Memory B cell (primary cell): ENCODE results near the gene RABGAP1L.
A peak's percentile ranks its signal among the peaks of the same experiment; 100 is the strongest.
"Not testable (repeated sequence)": the region's sequence is repeated elsewhere in the genome, so short reads cannot be mapped to it uniquely, and the experiment has no call there.

Experiments used
- ATAC-seq: fragments of 150-1000 bp; cut with Tn5 transposase; 2 replicates; pipeline ENCODE4 v1.10.0; 2021; ENCODE audit warnings: low read depth, mild to moderate bottlenecking, moderate library complexity
- DNase-seq, 2 donors: peaks; one replicate each; pipeline ENCODE4 v3.0.0; 2022; ENCODE audit warnings: low spot score in 2 of 2
- H3K27ac Mint-ChIP-seq: one replicate; pipeline ENCODE4 v1.8.0; 2022; ENCODE audit warnings: mild to moderate bottlenecking, moderate library complexity, mixed read lengths
- H3K27me3 Mint-ChIP-seq: one replicate; pipeline ENCODE4 v1.8.0; 2022; ENCODE audit warnings: mixed read lengths
- H3K36me3 Mint-ChIP-seq: one replicate; pipeline ENCODE4 v1.8.0; 2022; ENCODE audit warnings: mild to moderate bottlenecking, mixed read lengths
- H3K4me1 Mint-ChIP-seq: one replicate; pipeline ENCODE4 v1.8.0; 2022; ENCODE audit warnings: mixed read lengths
- H3K4me3 Mint-ChIP-seq: one replicate; pipeline ENCODE4 v1.8.0; 2022; ENCODE audit warnings: mild to moderate bottlenecking, moderate library complexity, mixed read lengths
- H3K9me3 Mint-ChIP-seq: one replicate; pipeline ENCODE4 v1.8.0; 2022; ENCODE audit warnings: mixed read lengths

Gene RABGAP1L

DNA sequence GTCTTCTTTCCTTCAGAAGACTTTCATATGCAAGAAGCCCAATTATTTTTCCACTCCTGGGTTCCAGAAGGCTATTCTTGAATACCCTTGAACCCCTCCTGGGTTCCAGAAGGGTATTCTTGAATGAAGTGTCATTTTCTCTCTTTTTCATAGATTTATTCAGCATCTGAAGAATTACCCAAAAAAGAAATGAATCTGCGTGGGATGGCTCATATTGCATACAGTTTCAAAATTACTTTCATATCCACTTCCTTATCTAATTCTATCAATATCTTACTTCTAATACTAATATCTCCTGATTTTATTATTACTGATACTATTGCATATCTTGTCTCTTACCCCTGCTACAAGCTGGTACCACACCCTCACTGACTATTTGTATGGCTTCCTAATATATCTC lies 22.6 kb upstream of the RABGAP1L start:
- no peak for ATAC-seq
- H3K9me3 Mint-ChIP-seq = no peaks in the 10 kb centered on the region
- no peak for DNase-seq
- no peak overlapping the region for H3K27ac Mint-ChIP-seq
- peaks cover 19% of the 10 kb centered on the region for H3K4me1 Mint-ChIP-seq
- H3K27me3 Mint-ChIP-seq = no peaks in the 10 kb centered on the region
- no peaks in the 10 kb centered on the region for H3K36me3 Mint-ChIP-seq
- no peak overlapping the region for H3K4me3 Mint-ChIP-seq

DNA sequence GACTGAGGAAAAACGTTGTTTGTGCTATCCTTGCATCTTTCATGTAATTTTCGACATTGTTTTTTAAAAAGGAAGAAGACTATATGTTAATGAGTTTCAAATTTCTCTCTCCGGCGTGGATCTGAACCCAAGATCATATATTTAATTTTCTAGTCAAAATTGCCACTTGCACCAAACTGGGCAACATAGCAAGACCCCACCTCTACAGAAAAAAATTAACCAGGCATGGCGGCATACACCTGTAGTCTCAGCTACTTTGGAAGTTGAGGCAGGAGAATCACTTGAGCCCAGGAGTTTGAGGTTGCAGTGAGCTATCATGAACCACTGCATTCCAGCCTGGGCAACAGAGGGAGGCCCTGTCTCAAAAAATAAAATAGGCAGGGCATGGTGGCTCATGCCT lies 16.5 kb upstream of the RABGAP1L start:
- Mint-ChIP-seq H3K4me1 (no peaks in the 10 kb centered on the region), H3K27ac (no peak overlapping the region), H3K4me3 (no peak overlapping the region), H3K27me3 (no peaks in the 10 kb centered on the region), H3K36me3 (no peaks in the 10 kb centered on the region), H3K9me3 (peaks cover 1% of the 10 kb centered on the region)
- DNase-seq = no peak
- no peak for ATAC-seq

DNA sequence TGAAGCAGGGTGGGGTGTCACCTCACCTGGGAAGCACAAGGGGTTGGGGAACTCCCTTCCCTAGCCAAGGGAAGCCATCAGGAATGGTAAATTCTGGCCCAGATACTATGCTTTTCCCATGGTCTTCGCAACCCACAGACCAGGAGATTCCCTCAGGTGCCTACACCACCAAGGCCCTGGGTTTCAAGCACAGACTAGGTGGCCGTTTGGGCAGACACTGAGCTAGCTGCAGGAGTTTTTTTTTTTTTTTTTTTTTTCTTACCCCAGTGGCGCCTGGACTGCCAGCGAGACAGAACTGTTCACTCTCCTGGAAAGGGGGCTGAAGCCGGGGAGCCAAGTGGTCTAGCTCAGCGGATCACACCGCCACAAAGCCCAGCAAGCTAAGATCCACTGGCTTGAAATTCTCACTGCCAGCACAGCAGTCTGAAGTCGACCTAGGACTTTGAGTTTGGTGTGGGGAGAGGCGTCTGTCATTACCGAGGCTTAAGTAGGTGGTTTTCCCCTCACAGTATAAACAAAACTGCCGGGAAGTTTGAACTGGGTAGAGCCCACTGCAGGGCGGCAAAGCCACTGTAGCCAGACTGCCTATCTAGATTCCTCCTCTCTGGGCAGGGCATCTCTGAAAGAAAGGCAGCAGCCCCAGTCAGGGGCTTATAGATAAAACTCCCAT lies 15.5 kb upstream of the RABGAP1L start:
- H3K36me3 Mint-ChIP-seq, DNase-seq, H3K4me1 Mint-ChIP-seq, H3K4me3 Mint-ChIP-seq, ATAC-seq, H3K27ac Mint-ChIP-seq, H3K27me3 Mint-ChIP-seq, H3K9me3 Mint-ChIP-seq: not testable (repeated sequence)

DNA sequence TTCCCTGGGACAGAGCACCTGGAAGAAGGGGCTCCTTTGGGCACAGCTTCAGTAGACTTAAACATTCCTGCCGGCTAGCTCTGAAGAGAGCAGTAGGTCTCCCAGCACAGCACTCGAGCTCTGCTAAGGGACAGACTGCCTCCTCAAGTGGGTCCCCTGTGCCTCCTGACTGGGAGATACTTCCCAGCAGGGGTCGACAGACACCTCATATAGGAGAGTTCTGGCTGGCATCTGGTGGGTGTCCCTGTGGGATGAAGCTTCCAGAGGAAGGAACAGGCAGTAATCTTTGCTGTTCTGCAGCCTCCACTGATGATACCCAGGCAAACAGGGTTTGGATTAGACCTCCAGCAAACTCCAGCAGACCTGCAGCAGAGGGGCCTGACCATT lies 14.9 kb upstream of the RABGAP1L start:
- DNase-seq, H3K9me3 Mint-ChIP-seq, H3K4me1 Mint-ChIP-seq, H3K27ac Mint-ChIP-seq, H3K27me3 Mint-ChIP-seq, H3K4me3 Mint-ChIP-seq, H3K36me3 Mint-ChIP-seq, ATAC-seq: not testable (repeated sequence)

DNA sequence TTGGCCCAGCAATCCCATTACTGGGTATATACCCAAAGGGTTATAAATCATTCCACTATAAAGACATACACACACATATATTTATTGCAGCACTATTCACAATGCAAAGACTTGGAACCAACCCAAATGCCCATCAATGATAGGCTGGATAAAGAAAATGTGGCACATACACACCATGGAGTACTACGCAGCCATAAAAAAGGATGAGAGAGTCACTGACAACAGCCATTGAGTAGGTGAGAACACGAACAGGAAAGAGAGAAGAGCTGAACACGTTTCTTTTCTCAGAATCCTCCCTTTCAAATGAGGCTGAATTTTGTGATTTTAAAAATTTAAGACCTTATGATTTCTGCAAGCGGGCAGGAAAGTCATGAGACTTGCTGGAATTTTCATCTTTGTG lies 10.1 kb upstream of the RABGAP1L start:
- H3K4me1 Mint-ChIP-seq = no peaks in the 10 kb centered on the region
- no peaks in the 10 kb centered on the region for H3K36me3 Mint-ChIP-seq
- H3K27me3 Mint-ChIP-seq = no peaks in the 10 kb centered on the region
- DNase-seq (no peak), ATAC-seq (no peak)
- H3K4me3 Mint-ChIP-seq = no peak overlapping the region
- peaks cover 5% of the 10 kb centered on the region for H3K9me3 Mint-ChIP-seq
- H3K27ac Mint-ChIP-seq = no peak overlapping the region

DNA sequence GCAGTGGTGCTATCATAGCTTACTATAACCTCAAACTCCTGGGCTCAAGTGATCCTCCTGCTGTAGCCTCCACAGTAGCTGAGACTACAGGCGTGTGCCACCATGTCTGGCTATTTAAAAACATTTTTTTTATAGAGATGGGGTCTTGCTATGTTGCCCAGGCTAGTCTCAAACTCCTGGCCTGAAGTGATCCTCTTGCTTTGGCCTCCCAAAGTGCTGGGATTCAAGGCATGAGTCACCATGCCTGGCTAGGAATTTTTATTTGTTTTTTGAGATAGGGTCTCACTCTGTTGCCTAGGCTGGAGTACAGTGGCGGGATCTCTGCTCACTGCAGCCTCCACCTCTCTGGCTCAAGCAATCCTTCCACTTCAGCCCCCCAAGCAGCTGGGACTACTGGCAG lies 8.8 kb upstream of the RABGAP1L start:
- Mint-ChIP-seq H3K9me3 (peaks cover 5% of the 10 kb centered on the region), H3K4me3 (no peak overlapping the region)
- no peak for ATAC-seq

DNA sequence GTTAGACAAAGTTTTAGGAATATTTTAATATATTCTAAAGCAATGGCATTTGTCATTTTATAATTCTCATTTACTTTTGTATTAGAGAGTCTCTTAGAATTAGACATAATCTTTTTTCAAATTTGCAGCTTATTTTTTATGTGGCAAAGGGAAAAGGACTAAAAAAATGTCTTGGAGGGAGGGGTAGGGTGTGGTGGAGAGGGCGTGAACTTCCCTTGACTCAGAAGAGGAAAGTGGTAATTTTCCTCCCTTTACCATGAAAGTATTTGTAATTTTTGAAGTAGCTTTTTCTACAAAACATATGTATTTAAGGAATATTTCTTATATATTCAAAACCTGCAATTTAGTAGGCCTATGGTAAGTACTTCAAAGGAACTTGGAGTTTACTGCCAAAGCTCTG lies 6.9 kb upstream of the RABGAP1L start:
- no peak overlapping the region for H3K27ac Mint-ChIP-seq
- H3K9me3 Mint-ChIP-seq = peaks cover 4% of the 10 kb centered on the region
- peaks cover 9% of the 10 kb centered on the region for H3K4me1 Mint-ChIP-seq
- H3K27me3 Mint-ChIP-seq = no peaks in the 10 kb centered on the region
- no peak overlapping the region for H3K4me3 Mint-ChIP-seq
- DNase-seq = no peak
- no peaks in the 10 kb centered on the region for H3K36me3 Mint-ChIP-seq
- no peak for ATAC-seq

More for the DNA sequence above, 8.8 kb upstream of the RABGAP1L start:
- no peak overlapping the region for H3K27ac Mint-ChIP-seq
- no peaks in the 10 kb centered on the region for H3K36me3 Mint-ChIP-seq
- H3K4me1 Mint-ChIP-seq = no peaks in the 10 kb centered on the region
- DNase-seq = no peak
- no peaks in the 10 kb centered on the region for H3K27me3 Mint-ChIP-seq

DNA sequence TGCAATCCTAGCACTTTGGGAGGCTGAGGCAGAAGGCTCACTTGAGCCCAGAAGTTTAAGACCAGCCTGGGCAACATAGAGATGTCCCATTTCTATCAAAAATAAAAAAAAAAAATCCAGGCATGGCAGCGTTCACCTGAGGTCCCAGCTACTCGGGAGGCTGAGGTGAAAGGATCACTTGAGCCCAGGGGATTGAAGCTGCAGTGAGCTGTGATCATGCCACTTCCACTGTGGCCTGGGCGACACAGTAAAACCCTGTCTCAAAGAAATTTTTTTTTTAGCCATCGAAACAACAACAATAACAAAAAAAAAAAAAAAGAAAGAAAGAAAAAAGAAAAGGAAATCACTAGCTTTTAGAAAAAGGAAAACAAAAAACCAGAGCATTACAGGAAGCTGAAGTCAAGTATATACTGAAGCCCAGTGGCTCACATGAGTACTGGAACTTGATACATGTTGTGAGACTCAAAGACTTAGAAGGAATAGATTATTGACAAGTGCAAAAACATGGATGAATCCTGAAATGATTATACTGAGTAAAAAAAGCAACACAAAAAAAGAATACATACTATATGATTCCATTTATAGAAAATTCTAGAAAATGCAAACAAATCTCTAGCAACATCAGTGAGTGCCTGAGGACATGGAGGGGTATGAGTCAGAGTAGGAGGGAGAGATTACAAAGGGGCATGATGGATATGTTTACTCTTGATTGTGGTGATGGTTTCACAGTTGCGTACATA lies 6.1 kb upstream of the RABGAP1L start:
- H3K4me3 Mint-ChIP-seq = no peak overlapping the region
- ATAC-seq (peak; percentile 41), DNase-seq (no peak)
- H3K27me3 Mint-ChIP-seq = no peaks in the 10 kb centered on the region
- H3K4me1 Mint-ChIP-seq = peaks cover 14% of the 10 kb centered on the region
- no peaks in the 10 kb centered on the region for H3K36me3 Mint-ChIP-seq
- H3K27ac Mint-ChIP-seq = no peak overlapping the region
- H3K9me3 Mint-ChIP-seq = peaks cover 2% of the 10 kb centered on the region

DNA sequence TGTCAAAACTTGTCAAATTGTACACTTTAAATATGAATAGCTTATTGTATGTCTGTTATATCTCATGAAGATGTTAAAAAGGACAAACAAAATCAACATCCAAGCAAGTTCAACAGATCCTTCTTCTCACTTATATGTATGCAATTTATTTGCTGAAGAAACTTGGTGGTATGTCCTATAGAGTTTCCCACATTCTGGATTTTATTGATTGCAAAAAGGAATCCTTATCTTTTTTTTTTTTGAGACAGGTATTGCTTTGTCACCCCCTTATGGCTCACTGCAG lies 5.6 kb upstream of the RABGAP1L start:
- Mint-ChIP-seq H3K27me3 (no peaks in the 10 kb centered on the region), H3K36me3 (no peaks in the 10 kb centered on the region), H3K9me3 (peaks cover 2% of the 10 kb centered on the region), H3K4me3 (no peak overlapping the region), H3K4me1 (peaks cover 19% of the 10 kb centered on the region), H3K27ac (no peak overlapping the region)
- no peak for ATAC-seq
- no peak for DNase-seq

DNA sequence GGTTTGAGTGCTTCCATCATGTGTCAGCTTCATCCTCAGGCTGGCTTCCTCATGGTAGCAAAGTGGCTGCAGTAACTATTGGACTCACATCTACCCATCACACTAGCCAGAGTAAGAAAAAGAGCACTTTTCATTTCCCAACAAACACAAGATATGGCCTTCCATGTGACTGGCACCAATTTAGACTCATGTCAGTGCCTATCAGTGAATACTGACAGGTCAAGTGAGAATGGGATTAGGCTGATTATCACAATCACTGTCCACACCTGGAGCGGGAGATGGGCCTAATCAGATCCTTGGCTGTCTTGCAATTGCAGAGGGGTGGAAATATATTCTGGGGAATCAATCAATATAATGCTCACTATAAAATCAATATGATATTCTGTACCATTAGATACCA lies 2.9 kb upstream of the RABGAP1L start:
- H3K27me3 Mint-ChIP-seq = no peaks in the 10 kb centered on the region
- H3K4me3 Mint-ChIP-seq = no peak overlapping the region
- H3K27ac Mint-ChIP-seq = no peak overlapping the region
- H3K9me3 Mint-ChIP-seq = no peaks in the 10 kb centered on the region
- ATAC-seq = no peak
- peaks cover 32% of the 10 kb centered on the region for H3K4me1 Mint-ChIP-seq
- no peaks in the 10 kb centered on the region for H3K36me3 Mint-ChIP-seq
- no peak for DNase-seq

DNA sequence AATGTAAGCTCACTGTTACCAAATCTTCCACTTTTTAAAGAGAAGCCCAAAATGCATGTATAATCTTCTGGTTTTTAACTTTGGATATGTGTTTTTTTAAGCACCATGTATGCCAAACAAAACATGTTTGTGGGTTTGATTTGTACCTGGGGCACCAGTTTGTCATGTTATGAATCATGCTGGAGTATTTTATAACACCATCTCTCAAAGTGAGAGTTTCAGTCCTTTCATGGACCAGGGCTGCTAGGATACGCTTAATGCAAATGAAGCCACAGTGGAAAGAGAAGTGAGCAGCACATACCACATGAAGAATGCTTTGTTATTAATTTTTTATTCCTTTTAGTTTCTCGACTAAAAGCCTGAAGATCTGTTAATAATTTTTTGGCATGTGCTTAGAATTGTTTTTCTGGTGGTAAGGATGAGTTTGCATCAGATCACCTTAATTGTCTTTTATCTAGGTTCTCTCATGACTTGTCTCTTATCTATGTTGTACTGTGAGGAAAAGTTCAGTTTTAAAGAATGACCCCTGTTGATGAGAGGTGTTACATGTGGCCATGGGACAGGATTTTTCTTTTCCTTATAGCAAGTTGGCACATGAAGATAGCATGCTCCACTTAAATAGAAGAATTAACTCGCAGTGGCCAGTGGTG lies 2.0 kb upstream of the RABGAP1L start:
- Mint-ChIP-seq H3K4me3 (no peak overlapping the region), H3K27ac (peak overlapping the region; percentile 98), H3K4me1 (peaks cover 40% of the 10 kb centered on the region), H3K36me3 (no peaks in the 10 kb centered on the region), H3K27me3 (no peaks in the 10 kb centered on the region), H3K9me3 (no peaks in the 10 kb centered on the region)
- DNase-seq = no peak
- no peak for ATAC-seq

DNA sequence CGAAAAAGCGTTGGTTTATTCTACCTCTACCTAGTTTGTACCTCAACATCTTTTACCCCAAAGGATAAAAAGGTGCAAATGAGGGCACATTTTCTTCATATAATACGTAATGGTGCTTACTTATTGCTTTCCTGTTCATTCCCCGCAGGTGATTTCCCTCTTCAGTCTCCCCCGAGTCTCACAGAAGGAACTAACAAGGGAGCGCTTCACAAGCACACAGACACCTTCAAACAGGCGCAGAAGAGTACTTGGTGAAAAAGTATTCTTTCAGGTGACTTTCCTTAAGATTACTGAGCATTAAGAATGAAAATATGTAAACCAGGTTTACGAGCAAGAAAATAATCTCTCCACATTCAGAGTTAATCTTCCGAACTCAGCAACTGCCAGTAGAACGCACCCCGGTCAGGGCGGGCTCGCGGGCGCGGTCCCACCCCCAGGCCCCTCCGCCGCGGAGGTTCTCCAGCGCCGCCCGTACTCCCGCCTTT lies 511 bp upstream of the RABGAP1L start:
- peak overlapping the region; percentile 98 for H3K4me3 Mint-ChIP-seq
- DNase-seq = no peak
- no peaks in the 10 kb centered on the region for H3K9me3 Mint-ChIP-seq

DNA sequence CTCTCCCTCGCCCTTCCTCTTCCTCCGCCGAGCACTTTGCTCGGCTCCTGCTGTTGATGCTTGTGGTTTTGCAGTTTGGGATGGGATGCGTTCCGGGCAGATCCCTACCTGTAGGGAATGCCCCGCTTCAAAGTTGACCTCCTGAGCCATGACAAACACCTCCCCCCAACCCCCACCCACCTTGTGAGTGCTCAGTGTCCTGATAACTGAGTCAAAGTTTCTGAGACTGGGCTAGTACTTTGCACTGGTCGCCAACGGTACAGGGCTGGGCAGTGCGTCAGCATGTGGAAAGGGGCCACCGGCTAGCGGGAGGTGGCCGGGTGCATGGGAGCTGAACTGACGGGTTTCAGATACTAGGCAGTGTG lies 771 bp downstream of the RABGAP1L start:
- peak overlapping the region; percentile 98 for H3K27ac Mint-ChIP-seq
- H3K4me1 Mint-ChIP-seq = peaks cover 52% of the 10 kb centered on the region
- no peak for ATAC-seq

More for the DNA sequence above, 511 bp upstream of the RABGAP1L start:
- Mint-ChIP-seq H3K27me3 (no peaks in the 10 kb centered on the region), H3K36me3 (no peaks in the 10 kb centered on the region), H3K4me1 (peaks cover 48% of the 10 kb centered on the region), H3K27ac (peak overlapping the region; percentile 98)
- ATAC-seq = peak; percentile 31

DNA sequence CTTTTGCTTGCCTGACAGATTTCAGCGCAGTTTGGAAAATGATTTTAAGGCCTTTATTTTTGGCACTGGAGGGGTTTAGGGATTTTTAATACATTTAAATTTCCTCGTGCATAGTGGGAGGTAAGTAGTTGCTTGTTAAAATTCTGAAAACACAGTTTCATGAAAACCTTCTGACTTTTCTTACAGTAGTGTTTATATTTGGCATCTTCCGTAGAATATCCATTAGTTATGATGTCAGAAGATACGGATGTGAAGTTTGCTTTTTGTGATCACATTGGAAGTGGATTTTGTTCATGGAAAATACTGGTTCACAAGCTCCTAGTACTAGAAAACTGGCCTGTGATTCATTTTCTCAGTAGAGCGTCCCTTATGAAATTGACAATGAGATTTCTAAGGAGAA lies 1.3 kb downstream of the RABGAP1L start:
- ATAC-seq (no peak), DNase-seq (no peak)
- Mint-ChIP-seq H3K4me1 (peaks cover 54% of the 10 kb centered on the region), H3K27me3 (no peaks in the 10 kb centered on the region), H3K9me3 (no peaks in the 10 kb centered on the region), H3K36me3 (peaks cover 3% of the 10 kb centered on the region), H3K27ac (peak overlapping the region; percentile 98), H3K4me3 (peak overlapping the region; percentile 98)

More for the DNA sequence above, 771 bp downstream of the RABGAP1L start:
- H3K27me3 Mint-ChIP-seq = no peaks in the 10 kb centered on the region
- H3K36me3 Mint-ChIP-seq = peaks cover 3% of the 10 kb centered on the region
- peak overlapping the region; percentile 98 for H3K4me3 Mint-ChIP-seq
- no peaks in the 10 kb centered on the region for H3K9me3 Mint-ChIP-seq
- no peak for DNase-seq
